ENCODE results near the gene PPP1R11.
A peak's percentile ranks its signal among the peaks of the same experiment; 100 is the strongest.

Gene PPP1R11

GRCh38 chr6:30061092-30061857 is 5.7 kb upstream of the PPP1R11 start, which contains the start of gene POLR1H:
Gene POLR1H, plus strand, starts transcription at chr6:30061265. Its CDS starts 260 bp downstream, at chr6:30061525.
- TF ChIP-seq, protein P1, sequence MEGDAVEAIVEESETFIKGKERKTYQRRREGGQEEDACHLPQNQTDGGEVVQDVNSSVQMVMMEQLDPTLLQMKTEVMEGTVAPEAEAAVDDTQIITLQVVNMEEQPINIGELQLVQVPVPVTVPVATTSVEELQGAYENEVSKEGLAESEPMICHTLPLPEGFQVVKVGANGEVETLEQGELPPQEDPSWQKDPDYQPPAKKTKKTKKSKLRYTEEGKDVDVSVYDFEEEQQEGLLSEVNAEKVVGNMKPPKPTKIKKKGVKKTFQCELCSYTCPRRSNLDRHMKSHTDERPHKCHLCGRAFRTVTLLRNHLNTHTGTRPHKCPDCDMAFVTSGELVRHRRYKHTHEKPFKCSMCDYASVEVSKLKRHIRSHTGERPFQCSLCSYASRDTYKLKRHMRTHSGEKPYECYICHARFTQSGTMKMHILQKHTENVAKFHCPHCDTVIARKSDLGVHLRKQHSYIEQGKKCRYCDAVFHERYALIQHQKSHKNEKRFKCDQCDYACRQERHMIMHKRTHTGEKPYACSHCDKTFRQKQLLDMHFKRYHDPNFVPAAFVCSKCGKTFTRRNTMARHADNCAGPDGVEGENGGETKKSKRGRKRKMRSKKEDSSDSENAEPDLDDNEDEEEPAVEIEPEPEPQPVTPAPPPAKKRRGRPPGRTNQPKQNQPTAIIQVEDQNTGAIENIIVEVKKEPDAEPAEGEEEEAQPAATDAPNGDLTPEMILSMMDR (IDR thresholded peaks at IDR 0.05) = no peak
- Histone ChIP-seq H3K4me3 (peak within 1 kb of the TSS; percentile 78), H3K27ac (peak within 1 kb of the TSS; percentile 88 to 90)
- peak; percentile 95 for DNase-seq (ENCODE audit: low spot score)

DNA sequence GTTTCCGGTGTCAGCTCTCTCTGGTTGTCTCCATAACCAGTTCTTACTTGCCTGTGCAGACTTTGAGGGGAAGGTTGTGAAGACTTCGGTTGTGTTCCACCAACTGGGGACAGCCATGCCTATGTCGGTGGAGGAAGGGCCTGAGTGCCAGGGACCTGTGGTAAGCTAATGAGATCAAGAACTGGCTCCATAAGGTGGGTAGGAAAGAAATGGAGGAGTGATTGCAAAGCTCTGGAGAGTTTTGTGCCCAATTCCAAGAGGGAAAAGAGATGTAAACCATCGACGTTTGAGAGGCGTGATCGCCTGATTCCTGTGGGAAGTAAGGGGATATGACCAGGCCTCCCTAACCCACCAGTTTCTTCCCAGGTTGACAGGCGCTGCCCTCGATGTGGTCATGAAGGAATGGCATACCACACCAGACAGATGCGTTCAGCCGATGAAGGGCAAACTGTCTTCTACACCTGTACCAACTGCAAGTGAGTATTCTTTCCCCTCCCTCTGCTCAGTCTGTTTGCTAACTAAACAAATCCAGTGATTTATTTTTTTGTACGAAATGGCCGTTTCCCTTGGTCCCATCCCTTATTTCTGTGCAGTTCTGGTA is 5.0 kb upstream of the PPP1R11 start:
- Histone ChIP-seq H3K4me3 (peak overlapping the region; percentile 78), H3K27ac (peak overlapping the region; percentile 88 to 90)
- DNase-seq (ENCODE audit: low spot score) = no peak
- TF ChIP-seq, protein P1 (IDR thresholded peaks at IDR 0.05) = no peak

GRCh38 chr6:30062471-30063178 is 4.4 kb upstream of the PPP1R11 start:
- peak overlapping the region; percentile 78 for H3K4me3 ChIP-seq
- no peak overlapping the region for H3K27ac ChIP-seq
- TF ChIP-seq, protein P1 (IDR thresholded peaks at IDR 0.05) = no peak
- DNase-seq (ENCODE audit: low spot score) = no peak

DNA sequence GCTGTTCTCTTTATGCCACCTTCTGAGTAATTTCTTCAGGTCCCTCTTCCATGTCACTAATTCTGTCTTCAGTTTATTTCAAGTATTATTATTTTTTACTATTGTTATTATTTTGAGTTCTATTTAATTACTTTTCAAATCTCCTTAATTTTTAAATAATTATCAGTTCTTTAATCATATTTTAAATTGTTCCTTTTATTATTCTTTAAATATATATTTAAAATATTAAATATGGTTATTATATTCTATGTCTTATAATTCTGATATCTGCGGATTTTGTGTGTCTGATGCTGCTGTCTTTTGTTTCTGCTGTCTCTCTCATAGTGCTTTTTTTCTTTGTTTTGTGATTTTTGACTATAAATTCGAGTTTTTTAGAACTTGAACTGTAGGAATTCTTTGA is 3.7 kb upstream of the PPP1R11 start:
- H3K4me3 ChIP-seq = no peak overlapping the region
- DNase-seq (ENCODE audit: low spot score) = no peak
- TF ChIP-seq, protein P1 (IDR thresholded peaks at IDR 0.05) = no peak
- no peak overlapping the region for H3K27ac ChIP-seq

DNA sequence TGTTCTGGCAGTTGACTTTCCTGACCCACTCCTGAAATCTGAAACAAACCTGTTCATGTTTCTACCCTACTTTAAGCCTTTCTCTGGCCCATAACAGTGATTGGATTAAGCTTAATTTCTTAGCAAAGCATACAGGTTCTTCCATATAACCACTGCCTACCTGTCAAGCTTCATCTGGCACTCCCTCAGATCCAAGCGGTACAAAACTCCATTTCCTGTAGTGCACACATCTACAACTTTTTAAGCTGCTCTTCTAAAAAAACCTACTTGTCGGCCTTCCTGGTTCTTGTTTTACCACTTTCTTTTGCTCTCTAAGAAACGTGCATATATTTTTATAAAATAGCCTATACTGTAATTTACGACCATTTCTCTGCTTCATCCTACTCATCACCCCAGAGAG is 916 bp upstream of the PPP1R11 start:
- TF ChIP-seq, protein P1 (IDR thresholded peaks at IDR 0.05) = no peak
- Histone ChIP-seq H3K4me3 (peak overlapping the region; percentile 86), H3K27ac (peak overlapping the region; percentile 77 to 94)
- no peak for DNase-seq (ENCODE audit: low spot score)

DNA sequence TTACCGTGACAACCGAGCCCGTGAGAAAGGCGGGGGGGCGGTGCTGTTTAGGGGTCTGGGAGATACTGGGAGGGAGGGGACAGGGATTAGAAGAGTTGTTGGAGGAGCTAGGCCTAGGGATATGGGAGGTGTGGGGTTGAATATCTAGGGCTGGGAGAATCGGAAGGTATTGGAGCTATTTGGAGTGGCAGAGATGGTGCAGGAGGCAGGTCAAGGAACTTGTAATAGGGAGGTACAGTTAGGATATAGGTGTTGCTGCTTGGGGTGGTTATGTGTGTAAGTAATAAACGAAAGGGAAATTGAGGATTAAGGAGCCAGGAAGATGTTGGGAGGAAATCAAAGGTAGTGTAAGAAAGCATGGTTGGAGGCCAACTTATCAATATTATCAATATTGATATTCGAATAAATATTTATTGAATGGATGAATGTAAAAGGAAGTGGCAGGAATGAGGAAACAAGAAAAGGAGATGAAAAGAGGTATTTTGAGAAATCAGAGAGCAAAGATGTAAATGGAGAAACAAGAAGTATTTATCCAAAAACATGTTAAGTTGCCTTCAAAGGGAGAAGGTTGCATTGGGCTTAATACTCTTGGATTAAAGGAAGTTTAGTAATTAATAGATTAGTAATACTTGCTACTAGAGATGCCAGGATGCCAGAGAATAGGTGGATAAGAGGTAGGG is 602 bp downstream of the PPP1R11 start:
- TF ChIP-seq, protein P1 (IDR thresholded peaks at IDR 0.05) = no peak
- Histone ChIP-seq H3K4me3 (peak overlapping the region; percentile 86), H3K27ac (peak overlapping the region; percentile 77 to 94)
- DNase-seq (ENCODE audit: low spot score) = no peak

Data from coronary artery (tissue), 2 donors.